IPS DF 6.9 (cell line): ENCODE data around the gene ADAMTS14.

Source experiments
- DNase-seq: peaks from one replicate; pipeline ENCODE4 v3.0.0-alpha.2; 2013; ENCODE audit warnings: low read depth, low spot score
- H3K27ac ChIP-seq: one replicate; pipeline ENCODE4 v1.5.1; 2013; ENCODE audit warnings: low read length, control low read depth
- H3K27me3 ChIP-seq: 2 replicates; pipeline ENCODE4 v1.6.1; 2013; ENCODE audit warnings: mild to moderate bottlenecking, low read length; ENCODE audit not compliant: control insufficient read depth, insufficient read depth
- H3K36me3 ChIP-seq: 2 replicates; pipeline ENCODE4 v1.6.1; 2013; ENCODE audit warnings: low read length; ENCODE audit not compliant: control insufficient read depth, insufficient read depth
- H3K4me1 ChIP-seq: 2 replicates; pipeline ENCODE4 v1.6.1; 2013; ENCODE audit warnings: low read length; ENCODE audit not compliant: control insufficient read depth, insufficient read depth
- H3K4me3 ChIP-seq: 2 replicates; pipeline ENCODE4 v1.5.1; 2013; ENCODE audit warnings: mild to moderate bottlenecking, low read length
- H3K9me3 ChIP-seq: 2 replicates; pipeline ENCODE4 v1.6.1; 2013; ENCODE audit warnings: low read length, inconsistent platforms; ENCODE audit not compliant: control insufficient read depth, insufficient read depth
- WGBS: extraction: QIAGEN DNeasy Blood & Tissue Kit; methylation state at CpG from one replicate; pipeline ENCODE4 v1.1.7; 2013; ENCODE audit warnings: mixed read lengths, missing lambda C conversion rate; ENCODE audit not compliant: insufficient read length, insufficient coverage; 5-methylcytosine and 5-hydroxymethylcytosine counted together

The ADAMTS14 gene

DNA sequence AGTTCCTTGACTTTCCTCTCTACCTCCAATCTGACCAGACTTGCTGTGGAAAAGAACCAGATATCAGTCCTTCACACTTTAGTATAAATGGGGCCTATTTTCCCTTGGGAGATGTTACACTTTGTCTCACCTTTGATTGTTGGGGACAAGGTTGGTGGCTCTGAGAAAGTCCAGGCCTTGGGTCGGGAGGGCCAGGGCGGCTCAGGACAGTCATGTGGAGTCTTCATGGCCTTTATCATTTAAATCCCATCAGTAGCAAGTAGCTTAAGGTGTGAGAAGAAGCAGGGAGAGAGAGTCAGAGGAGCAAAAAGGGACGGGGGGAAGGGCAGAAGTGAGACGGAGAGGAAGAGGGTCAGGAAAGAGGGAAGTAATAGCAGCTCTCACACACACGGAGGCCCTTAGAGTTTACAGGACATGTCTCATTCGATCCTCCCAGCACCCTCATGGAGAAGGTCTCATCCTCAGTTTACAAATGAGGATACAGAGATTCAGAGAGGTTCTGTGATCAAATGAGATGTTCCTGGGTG is 72.4 kb downstream of the ADAMTS14 start:
- no peak overlapping the region for H3K27ac ChIP-seq
- no peaks in the 10 kb centered on the region for H3K4me1 ChIP-seq
- WGBS = no CpG with 5 or more reads among the region's 6 CpGs
- H3K36me3 ChIP-seq = no peaks in the 10 kb centered on the region; the same call in 1 of the 2 replicates
- DNase-seq = no peak
- H3K4me3 ChIP-seq = no peak overlapping the region
- H3K27me3 ChIP-seq = no peaks in the 10 kb centered on the region
- no peaks in the 10 kb centered on the region for H3K9me3 ChIP-seq

DNA sequence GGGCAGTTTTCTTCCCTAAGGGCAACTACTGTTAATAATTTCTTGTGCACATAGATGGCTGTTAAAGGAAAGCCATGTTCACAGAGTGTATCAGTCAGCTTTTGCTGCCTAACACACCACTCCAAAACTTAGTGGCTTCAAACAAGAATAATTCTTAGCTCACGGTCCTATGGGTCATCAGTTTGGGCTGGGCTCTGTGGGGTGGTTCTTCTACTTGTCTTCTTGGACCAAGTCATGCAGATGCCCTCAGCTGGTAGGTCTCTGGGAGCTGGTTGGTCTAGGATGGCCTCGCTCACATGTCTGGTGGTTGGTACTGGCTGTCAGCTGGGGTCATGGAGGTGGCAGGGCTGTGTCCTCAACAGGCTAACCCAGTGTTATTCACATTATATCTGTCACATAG is 73.2 kb downstream of the ADAMTS14 start:
- H3K9me3 ChIP-seq = no peaks in the 10 kb centered on the region
- no peak overlapping the region for H3K27ac ChIP-seq
- WGBS = no CpG with 5 or more reads among the region's 2 CpGs
- no peak for DNase-seq
- H3K4me1 ChIP-seq = no peaks in the 10 kb centered on the region
- no peaks in the 10 kb centered on the region for H3K27me3 ChIP-seq
- no peak overlapping the region for H3K4me3 ChIP-seq
- H3K36me3 ChIP-seq = no peaks in the 10 kb centered on the region; the same call in 1 of the 2 replicates

DNA sequence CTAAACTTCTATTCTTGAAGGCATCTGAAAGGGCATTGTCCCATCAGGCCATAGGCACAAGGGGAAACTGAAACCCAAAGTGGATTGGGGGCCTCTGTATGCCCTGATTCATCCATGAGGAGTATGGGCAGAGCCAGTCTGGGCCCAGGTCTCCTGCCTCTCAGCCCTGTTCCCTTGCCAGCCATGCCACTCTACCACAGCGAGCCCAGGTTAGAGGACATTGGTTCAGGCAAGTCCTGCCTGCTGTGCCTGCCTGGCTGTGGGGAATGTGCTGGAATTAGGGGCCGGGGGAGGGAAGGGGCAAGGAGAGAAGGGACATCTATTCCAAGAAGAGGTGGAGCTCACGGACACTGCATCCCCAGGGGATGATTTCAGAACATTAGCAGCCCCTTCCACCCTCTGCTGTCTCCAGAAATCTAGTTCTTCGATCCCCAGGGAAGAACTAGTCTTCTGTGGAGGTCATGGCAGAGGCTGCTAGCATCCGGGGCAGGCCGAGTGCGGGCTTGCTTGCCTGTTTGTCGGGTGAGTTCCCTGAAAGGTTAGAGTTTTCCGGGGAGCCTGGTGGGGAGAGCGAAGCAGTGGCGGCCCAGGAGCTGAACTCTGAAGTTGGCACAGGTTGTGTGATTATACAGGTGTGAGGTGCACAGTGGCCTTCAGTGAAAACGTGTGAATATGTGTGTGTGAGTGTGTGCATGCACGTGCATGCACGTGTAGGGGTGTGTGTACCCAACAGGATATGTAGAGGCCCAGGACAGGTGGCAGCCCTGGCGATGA is 75.1 kb downstream of the ADAMTS14 start:
- no peak for DNase-seq
- Histone ChIP-seq H3K9me3 (no peaks in the 10 kb centered on the region), H3K27ac (no peak overlapping the region), H3K4me3 (no peak overlapping the region), H3K4me1 (no peaks in the 10 kb centered on the region), H3K36me3 (no peaks in the 10 kb centered on the region; the same call in 1 of the 2 replicates), H3K27me3 (no peaks in the 10 kb centered on the region)
- no CpG with 5 or more reads among the region's 15 CpGs for WGBS

DNA sequence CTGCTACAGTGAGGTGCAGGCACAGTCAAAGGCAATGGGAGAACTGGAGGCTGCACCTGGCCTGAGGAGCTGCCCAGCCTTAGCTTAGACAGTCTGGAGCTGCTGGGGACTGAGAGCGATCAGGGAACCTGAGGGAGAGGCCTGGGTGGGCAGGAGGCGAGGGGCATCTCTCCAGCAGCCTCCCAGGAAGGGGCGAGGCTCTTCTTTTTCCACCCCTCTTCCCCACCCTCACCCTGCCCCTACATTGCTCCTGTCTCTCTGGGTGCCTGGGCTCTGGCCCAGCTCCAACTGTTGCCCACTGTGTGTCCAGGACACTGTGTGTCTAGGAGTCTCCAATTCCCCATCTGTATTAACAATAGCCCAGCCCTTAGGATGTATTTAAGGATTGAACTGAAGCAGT is 76.0 kb downstream of the ADAMTS14 start:
- Histone ChIP-seq H3K9me3 (no peaks in the 10 kb centered on the region), H3K4me1 (no peaks in the 10 kb centered on the region; the same call in 1 of the 2 replicates), H3K36me3 (no peaks in the 10 kb centered on the region; the same call in 1 of the 2 replicates), H3K4me3 (no peak overlapping the region), H3K27ac (no peak overlapping the region), H3K27me3 (no peaks in the 10 kb centered on the region)
- WGBS = no CpG with 5 or more reads among the region's 3 CpGs
- no peak for DNase-seq

DNA sequence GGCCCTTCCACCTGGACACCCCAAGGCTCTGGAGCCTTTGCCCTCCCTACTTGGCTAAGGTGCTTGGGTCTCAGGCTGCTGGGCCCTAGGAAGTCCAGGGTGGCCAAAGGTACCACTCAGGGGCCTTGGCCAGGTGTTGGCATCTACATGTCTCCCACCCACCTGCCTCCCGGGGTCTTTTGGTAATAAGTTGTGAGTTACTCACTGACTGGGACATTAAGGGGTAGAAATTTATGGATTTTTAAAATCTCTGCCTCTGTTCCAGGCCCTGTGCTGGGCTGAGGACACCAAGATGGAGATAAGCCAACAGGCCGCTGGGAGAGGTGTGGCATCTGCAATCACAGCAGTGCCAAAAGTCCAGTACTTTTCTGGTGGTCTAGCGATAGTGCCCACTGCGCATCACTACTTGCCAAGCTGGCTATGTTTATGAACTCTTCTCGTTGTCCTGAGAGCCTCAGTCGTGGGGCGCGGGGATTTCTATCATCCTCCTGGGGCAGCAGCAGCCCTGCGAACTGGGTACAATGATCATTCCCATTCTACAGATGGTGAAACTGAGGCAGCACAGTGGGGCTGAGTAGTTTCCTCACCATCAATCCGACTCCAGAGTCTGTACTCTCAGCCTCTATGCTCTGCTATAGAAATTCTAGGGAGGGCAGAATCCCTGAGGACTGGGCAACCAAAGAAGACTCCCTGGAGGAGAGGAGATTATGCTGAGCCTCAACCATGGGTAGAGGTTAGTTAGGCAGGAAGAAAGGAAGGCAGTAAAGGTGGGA is 76.7 kb downstream of the ADAMTS14 start:
- Histone ChIP-seq H3K4me1 (peaks cover 1% of the 10 kb centered on the region), H3K9me3 (no peaks in the 10 kb centered on the region), H3K27me3 (no peaks in the 10 kb centered on the region), H3K36me3 (no peaks in the 10 kb centered on the region; the same call in 1 of the 2 replicates), H3K27ac (no peak overlapping the region), H3K4me3 (no peak overlapping the region)
- DNase-seq = no peak
- no CpG with 5 or more reads among the region's 10 CpGs for WGBS

DNA sequence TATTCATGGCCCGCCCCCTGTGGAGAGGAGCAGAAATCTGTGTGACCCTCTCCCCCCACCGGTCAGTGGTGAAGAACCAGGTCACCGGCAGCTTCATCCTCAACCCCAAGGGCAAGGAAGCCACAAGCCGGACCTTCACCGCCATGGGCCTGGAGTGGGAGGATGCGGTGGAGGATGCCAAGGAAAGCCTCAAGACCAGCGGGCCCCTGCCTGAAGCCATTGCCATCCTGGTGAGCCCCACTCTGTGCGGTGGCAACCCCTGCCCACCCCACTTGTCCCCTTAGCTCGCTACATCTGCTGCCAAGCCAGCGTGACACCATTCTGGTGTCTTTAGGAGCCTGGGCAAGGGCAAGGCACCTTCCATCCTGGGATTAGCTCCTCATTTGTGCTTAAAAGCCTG is 77.5 kb downstream of the ADAMTS14 start:
- Histone ChIP-seq H3K4me1 (peaks cover 1% of the 10 kb centered on the region), H3K4me3 (no peak overlapping the region), H3K27me3 (no peaks in the 10 kb centered on the region), H3K27ac (no peak overlapping the region), H3K9me3 (no peaks in the 10 kb centered on the region), H3K36me3 (no peaks in the 10 kb centered on the region)
- no peak for DNase-seq
- WGBS = no CpG with 5 or more reads among the region's 10 CpGs

DNA sequence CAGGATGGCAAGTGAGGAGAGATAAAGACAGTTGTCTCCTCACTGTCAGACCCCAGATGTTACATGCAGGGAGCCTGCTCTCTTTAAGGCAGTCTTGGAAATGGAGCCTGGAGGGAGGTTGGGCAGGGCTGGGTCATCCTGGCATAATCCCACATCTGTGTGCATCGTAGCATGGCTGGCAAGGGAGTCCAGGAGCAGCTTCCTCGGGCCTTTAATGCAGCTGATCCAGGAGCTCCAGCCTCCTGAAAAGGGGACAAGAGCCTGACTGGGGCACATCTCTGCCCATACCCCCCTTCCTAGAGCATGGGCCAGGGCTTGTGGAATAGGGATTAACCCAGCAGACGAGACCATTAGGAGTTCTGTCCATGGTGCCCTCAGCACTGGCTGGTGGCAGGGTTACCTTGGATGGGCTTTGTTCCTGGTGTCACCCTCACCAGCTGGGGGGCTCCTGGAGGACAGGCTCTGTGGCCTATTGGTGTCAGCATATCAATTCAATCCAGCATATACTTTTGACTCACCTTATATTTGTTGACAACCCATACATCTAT is 77.9 kb downstream of the ADAMTS14 start:
- Histone ChIP-seq H3K36me3 (no peaks in the 10 kb centered on the region), H3K9me3 (no peaks in the 10 kb centered on the region), H3K4me3 (no peak overlapping the region), H3K4me1 (peaks cover 1% of the 10 kb centered on the region), H3K27ac (no peak overlapping the region), H3K27me3 (no peaks in the 10 kb centered on the region)
- WGBS = no CpG with 5 or more reads among the region's 3 CpGs
- no peak for DNase-seq

DNA sequence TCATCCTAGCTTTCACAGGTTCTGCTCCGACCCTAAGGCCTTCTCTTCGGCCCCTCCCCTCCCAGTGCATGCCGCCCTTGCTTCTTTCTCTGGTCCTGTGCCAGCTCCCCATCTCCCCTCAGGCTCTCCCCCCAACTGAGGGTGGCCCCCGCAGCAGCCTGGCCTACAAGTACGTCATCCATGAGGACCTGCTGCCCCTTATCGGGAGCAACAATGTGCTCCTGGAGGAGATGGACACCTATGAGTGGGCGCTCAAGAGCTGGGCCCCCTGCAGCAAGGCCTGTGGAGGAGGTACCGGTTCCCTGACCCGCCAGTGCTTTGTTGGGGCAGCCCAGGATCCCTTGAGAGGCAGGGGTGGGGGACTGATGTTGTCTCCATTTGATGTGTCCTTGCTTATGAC is 79.0 kb downstream of the ADAMTS14 start:
- H3K27ac ChIP-seq = no peak overlapping the region
- peaks cover 1% of the 10 kb centered on the region for H3K4me1 ChIP-seq
- H3K36me3 ChIP-seq = no peaks in the 10 kb centered on the region
- H3K9me3 ChIP-seq = no peaks in the 10 kb centered on the region
- no CpG with 5 or more reads among the region's 9 CpGs for WGBS
- no peak for DNase-seq
- H3K4me3 ChIP-seq = no peak overlapping the region
- H3K27me3 ChIP-seq = no peaks in the 10 kb centered on the region

DNA sequence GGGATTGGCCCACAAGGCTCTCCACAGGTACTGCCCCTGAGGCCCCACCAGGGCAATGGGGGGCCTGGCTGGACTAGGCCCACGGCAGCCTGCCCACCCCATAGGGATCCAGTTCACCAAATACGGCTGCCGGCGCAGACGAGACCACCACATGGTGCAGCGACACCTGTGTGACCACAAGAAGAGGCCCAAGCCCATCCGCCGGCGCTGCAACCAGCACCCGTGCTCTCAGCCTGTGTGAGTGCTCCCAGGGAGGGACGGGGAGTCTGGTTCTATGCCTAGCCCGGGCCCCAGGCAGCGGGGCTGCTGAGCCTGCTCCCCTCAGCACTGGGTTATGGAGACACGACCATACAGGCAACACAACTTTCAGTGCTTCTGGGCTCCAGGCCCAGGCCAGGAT is 79.7 kb downstream of the ADAMTS14 start:
- Histone ChIP-seq H3K4me1 (peaks cover 1% of the 10 kb centered on the region), H3K27ac (no peak overlapping the region), H3K9me3 (no peaks in the 10 kb centered on the region), H3K27me3 (no peaks in the 10 kb centered on the region), H3K4me3 (no peak overlapping the region), H3K36me3 (no peaks in the 10 kb centered on the region)
- no CpG with 5 or more reads among the region's 14 CpGs for WGBS
- no peak for DNase-seq

DNA sequence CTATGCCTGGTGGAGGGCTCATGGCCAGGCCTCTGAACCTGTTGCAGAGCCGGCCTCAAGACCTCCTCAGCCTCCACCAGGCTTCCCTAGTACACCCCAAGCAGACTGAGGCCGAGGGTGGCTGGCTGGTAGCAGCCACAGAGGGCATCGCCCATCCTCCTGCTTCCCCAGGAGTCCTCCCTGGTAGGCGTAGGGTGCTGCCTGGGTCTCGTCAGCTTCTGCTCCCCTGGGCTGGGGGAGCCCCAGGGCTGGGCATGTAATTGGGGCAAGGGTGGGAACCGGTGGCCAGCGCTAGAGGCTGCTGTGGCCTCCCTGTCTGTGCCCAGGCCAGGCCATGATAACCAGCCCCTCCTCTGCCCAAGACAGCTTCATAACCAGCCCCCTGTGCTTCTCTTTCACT is 80.3 kb downstream of the ADAMTS14 start:
- no CpG with 5 or more reads among the region's 7 CpGs for WGBS
- no peaks in the 10 kb centered on the region for H3K36me3 ChIP-seq
- H3K27me3 ChIP-seq = no peaks in the 10 kb centered on the region
- H3K4me3 ChIP-seq = no peak overlapping the region
- peaks cover 1% of the 10 kb centered on the region for H3K4me1 ChIP-seq
- no peak for DNase-seq
- H3K27ac ChIP-seq = no peak overlapping the region
- H3K9me3 ChIP-seq = no peaks in the 10 kb centered on the region
